GM13977 (cell line): ENCODE data around the gene OPCML.

ENCODE experiments used
- DNase-seq: peaks from one replicate; pipeline ENCODE4 v3.0.0; 2012; ENCODE audit warnings: low spot score
- in situ Hi-C: fragments of 300-500 bp; cut with MboI; formaldehyde crosslinking; loops from one replicate; pipeline ENCODE4 v1.12.0; 2022; ENCODE audit warnings: low sequenced_read_pairs, low pct_unique_long_range_greater_than_20kb, mixed read lengths, inconsistent platforms; ENCODE audit not compliant: unreplicated experiment
- TF ChIP-seq, protein P1 (sequence below): IDR thresholded peaks from 2 replicates; pipeline ENCODE4 v1.5.1; 2012; ENCODE audit warnings: mild to moderate bottlenecking, control low read depth; ENCODE audit not compliant: insufficient read depth; ENCODE audit errors: extremely low read depth, missing control alignments

Gene OPCML

DNA sequence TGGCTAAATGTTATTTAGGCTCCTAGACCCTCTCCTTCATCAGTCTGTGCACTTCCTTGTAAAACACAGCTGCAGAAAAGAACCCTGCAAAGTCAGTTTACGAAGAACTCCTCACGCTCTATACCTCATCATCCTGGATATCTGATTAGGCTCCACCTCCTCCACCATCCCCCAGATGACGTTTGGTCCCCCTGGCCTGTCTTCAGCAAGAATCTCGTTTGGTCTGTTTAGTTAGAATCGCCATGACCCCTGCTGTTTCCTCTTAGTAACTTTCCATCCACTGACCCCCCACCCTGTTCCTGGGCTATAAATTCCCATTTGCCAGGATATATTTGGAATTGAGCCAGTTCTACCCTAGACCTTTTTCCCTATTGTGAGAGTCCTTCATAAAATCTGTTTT is 214.1 kb downstream of the OPCML start:
- no peak for DNase-seq
- in situ Hi-C loops, result no loop called here
- TF ChIP-seq, protein P1, sequence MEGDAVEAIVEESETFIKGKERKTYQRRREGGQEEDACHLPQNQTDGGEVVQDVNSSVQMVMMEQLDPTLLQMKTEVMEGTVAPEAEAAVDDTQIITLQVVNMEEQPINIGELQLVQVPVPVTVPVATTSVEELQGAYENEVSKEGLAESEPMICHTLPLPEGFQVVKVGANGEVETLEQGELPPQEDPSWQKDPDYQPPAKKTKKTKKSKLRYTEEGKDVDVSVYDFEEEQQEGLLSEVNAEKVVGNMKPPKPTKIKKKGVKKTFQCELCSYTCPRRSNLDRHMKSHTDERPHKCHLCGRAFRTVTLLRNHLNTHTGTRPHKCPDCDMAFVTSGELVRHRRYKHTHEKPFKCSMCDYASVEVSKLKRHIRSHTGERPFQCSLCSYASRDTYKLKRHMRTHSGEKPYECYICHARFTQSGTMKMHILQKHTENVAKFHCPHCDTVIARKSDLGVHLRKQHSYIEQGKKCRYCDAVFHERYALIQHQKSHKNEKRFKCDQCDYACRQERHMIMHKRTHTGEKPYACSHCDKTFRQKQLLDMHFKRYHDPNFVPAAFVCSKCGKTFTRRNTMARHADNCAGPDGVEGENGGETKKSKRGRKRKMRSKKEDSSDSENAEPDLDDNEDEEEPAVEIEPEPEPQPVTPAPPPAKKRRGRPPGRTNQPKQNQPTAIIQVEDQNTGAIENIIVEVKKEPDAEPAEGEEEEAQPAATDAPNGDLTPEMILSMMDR, result no peak

DNA sequence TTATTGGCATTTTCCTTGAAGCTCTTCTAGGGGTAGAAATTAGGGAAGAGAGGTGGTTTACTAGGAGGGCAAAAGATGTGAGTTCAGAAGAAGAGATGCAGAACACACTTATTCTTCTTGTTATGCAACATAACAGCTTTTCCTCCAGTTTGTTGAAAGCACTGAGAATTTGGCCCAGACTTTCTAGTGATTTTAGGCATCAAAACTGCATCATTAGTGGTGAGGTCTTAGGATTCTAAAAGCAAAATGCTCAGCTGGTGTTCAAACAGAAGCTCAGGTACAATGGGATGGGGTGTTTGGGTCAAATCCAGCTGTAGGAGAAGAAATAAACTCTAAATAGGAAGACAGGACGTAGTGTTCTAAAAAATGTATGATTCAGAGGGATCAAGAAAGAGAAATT is 221.1 kb downstream of the OPCML start:
- in situ Hi-C loops, result no loop called here
- no peak for DNase-seq
- TF ChIP-seq, protein P1, result no peak

DNA sequence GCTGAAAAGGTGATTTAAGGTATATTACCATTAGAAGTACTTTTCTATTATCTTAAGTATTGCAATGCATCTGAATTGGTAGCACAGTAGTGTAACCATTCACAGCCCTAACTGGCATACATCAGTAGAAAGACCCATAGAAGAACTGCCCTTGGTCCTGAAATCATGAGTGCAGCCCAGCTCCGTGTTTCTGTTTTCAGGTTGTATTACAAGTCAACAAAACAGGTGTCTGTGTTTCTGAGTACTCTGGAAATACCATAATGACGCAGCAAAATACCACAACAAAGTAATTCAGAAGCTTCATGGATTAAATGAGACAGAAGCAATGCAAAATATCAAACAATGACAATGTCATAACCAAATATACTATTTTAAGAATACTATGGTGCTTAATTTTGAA is 226.3 kb downstream of the OPCML start:
- in situ Hi-C loops, result no loop called here
- no peak for DNase-seq
- TF ChIP-seq, protein P1, result no peak

DNA sequence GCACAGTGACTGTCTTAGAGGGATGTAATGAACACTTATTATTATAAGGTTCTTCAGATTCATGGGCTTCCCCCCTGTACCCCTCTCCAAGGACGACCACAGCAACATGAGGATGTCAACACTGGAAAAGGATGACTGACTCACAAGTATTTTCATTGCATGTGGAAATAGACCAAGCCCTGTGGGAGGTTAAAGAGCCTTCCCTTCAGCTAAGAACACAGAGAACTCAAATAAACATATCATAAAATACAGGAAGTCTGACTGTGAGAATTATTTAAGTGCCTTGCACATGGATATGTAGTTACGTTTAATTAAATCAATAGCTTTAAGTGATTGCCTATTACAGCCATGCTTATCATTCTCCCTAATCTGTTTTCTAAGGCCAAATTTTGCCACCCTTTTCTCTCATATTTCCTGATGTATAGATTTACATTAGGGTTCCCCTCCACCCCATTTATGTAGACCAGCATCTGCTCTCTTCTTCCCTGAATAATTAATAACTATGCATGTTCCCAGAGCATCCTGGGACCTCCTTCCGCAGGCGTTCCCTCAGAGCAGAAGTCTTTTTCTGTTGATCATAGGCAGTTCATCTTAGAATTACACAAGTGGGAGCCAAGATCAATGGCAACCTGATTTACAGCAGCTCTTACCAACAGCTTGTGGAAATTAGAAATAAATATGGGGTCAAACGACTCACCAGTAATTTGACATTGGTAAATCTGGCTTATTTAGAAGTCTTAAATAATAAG is 226.9 kb downstream of the OPCML start:
- no peak for DNase-seq
- in situ Hi-C loops, result no loop called here
- TF ChIP-seq, protein P1, result no peak

DNA sequence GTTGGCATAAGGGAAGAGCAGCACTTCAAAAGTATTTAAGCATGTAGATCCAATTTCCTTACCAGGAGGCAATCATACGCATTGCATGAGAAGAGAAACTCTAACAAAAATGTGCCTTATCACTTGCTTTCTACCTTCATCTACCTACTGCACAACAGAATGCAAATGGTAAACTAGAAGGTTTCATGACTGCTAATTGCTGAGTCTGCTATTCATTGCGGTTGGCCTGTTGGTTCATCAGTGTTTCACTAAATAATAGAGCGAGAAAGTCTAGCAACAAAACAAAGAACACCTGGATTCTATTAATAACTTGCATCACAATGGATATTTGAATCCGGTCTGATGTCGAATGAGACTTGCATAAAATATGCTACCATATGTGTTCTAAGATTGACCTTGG is 229.0 kb downstream of the OPCML start:
- TF ChIP-seq, protein P1, result no peak
- no peak for DNase-seq
- in situ Hi-C loops, result no loop called here

DNA sequence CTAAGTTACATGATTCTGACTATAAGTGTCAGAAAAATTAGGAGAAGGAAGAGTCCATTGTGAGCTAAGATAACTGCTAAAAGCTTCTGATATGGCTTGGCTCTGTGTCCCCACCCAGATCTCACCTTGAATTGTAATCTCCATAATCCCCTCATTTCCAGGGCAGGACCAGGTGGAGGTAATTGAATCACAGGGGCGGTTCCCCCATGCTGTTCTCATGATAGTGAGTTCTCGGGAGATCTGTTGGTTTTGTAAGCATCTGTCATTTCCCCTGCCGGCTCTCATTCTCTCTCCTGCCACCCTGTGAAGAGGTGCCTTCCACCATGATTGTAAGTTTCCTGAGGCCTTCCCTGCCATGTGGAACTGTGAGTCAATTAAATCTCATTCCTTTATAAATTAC is 230.2 kb downstream of the OPCML start:
- in situ Hi-C loops, result no loop called here
- no peak for DNase-seq
- TF ChIP-seq, protein P1, result no peak
